ENCODE data around the gene FAM241A.

GRCh38 chr4:112176596-112176995, 31.3 kb downstream of the FAM241A start:
- TF ChIP-seq POLR2A (IDR thresholded peaks at IDR 0.05; ENCODE audit: low read depth, low read length): no peak
- no peak for TF ChIP-seq TAF1 (IDR thresholded peaks at IDR 0.05; ENCODE audit: borderline replicate concordance, low read depth, low read length)
